EH (cell line): ENCODE measurements around the gene TTC22.
A peak's percentile ranks its signal among the peaks of the same experiment; 100 is the strongest.

Experiments
- DNase-seq: peaks from one replicate; pipeline ENCODE4 v3.0.0-alpha.2; 2015; ENCODE audit warnings: low read depth

The TTC22 gene

GRCh38 chr1:54808443-54809207, 7.5 kb upstream of the TTC22 start:
- peak; percentile 8 for DNase-seq

- no peak for DNase-seq
Observed at GRCh38 chr1:54807756-54808155, 6.6 kb upstream of the TTC22 start.

- peak; percentile 40 for DNase-seq
Observed at GRCh38 chr1:54806931-54807611, 5.9 kb upstream of the TTC22 start.

- no peak for DNase-seq
Observed at GRCh38 chr1:54805981-54806381, 4.9 kb upstream of the TTC22 start.

GRCh38 chr1:54805466-54805865, 4.3 kb upstream of the TTC22 start:
- no peak for DNase-seq

- DNase-seq, result peak; percentile 18
Observed at GRCh38 chr1:54804471-54805132, 3.5 kb upstream of the TTC22 start.

DNA sequence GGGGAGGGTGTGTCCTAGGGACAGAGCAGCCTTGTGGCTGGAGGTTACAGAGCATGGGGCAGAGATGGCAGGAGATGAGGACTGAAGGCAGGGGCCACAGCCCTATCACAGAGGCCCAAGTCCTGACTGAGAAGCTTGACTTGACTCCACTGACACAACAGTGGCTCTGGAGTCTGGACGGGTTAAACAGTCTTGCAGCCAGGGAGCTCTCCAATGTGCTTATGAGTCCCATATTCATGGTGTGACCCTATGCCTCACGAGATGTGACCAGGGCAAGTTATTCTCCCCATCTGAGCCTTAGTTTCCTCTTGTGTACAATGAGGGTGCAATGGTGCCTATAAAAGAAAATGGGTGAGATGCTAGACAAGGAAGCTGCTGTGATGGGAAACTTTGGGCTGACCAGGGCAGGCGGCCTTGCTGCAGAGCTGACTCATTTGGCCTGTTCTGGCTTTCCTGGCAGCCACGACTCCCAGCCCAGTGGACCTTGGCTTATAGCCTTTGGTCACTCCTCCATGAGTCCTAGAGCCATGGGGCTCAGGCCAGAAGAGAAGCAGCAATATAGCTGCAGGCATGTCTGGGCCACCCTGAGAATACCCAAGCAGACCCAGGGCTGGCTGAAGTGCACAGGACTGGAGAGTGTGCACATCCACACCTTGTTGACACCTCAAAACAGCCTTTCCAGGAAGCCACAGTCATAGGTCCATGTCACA, 2.8 kb upstream of the TTC22 start:
- peak; percentile 43 for DNase-seq

DNA sequence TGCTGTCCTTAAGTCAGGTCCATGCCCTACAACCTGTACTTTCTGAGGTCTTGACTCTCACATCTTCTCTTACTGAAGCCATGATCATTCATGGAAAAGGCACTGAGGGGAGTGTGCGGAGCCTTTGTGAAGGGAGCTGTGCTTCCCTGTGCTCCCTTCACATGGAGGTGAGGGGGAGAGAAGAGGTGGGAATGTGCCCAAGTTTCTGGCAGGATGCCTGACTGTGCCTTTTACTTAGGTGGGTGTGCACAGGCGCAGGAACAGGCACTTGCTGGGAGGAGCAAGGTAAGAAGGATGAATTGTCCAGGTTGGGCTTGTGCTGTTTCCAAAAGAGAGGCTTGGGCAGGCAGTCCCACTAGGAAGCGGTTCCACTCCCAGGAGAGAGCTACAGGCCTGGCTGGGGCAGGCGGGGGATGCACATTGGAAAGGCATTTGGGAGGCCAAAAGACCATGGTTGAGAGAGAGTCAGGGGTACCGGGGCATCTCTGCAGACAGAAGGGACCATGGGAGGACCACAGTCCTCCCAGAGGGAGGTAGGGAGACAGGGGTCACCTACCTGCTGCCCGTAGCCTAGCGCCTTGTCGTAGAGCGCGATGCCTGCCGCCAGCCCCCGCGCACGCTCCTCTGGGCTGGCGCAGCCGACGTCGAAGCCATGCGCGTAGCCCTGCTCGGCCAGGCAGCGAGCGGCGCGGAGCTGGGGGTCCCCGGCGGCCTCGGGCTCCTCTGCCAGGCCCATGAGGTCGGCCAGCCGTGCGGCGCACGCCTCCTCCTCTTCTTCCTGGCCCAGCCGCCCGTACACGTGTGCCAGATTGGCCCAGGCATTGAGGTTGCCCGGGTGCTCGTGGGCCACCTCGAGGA, 853 bp downstream of the TTC22 start:
- no peak for DNase-seq

DNA sequence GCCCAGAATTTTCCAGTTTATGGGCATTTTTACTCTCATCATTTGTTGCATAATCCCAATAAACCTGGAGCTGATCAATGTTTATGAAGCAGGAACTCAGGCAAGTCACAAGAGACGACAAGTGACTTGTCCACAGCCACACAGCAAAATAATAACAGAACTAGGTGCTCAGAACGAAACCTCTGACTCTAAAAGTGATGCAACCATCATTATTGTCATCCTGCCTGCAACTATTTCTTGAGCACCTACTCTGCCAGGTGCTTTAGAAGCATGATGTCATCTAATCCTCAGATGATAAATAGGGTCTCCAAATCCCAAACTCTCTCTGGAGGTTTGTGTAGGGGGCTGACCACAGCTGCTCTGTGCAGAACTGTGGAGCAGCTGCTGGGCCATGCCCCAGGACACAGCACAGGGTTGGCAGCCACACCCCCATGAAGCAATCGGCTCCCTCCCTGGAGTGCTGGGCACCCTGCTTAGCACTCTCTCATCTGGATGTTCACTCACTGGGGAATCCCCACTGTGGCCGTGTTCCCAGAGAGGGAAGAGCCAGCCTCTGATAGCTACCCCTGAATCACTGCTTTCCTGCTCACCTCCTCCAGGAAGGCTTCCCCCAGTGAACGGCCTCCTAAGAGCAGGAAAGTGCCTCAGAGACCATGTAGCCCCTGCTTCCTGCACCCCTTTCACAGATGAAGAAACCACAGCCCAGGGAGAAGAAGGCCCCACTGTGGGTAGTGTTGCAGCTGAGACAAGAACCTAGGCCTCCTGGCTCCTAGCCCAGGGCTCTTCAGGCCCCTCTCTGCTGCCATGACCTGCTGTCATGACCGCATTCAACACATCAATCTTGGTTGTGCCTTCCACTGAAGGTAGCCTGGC, 2.1 kb downstream of the TTC22 start:
- peak; percentile 17 for DNase-seq

DNA sequence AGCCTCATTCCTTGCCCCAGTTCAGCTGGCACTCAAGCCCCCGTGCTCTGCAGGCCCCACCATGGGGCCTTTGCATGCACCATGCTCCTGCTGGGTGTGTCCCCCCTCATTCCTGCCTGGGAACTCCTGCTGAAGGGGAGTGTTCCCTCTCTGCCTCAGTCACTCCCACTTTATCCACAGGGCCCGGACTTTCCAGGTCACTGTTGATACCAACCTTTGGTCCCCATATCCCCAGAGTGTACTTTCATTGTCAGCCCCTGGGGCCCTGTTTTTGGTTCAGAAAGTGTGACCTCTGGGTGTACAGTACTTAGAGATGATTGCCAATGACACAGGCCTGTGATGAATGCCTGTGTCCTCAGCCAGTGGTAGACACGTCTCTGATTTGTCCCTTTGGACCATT, 2.9 kb downstream of the TTC22 start:
- no peak for DNase-seq

GRCh38 chr1:54796902-54797301, 4.2 kb downstream of the TTC22 start:
- DNase-seq, result no peak

- no peak for DNase-seq
Observed at GRCh38 chr1:54795841-54796468, 5.2 kb downstream of the TTC22 start.

DNA sequence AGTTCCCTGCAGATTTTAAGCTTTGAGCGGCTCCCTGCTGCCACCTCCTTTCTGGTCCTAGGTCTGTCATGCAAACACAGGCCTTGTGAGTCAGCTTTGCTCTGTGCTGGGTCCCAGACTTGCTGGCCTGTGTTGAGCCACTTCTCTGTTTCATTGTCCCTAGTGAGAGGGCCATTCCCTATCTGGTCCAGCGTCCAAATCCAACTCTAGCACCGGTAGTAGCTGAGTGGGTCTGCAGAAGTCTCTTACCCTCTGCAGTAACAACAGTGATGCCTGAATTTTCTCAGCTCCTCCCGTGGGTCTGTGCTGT, 5.8 kb downstream of the TTC22 start:
- peak; percentile 19 for DNase-seq

DNA sequence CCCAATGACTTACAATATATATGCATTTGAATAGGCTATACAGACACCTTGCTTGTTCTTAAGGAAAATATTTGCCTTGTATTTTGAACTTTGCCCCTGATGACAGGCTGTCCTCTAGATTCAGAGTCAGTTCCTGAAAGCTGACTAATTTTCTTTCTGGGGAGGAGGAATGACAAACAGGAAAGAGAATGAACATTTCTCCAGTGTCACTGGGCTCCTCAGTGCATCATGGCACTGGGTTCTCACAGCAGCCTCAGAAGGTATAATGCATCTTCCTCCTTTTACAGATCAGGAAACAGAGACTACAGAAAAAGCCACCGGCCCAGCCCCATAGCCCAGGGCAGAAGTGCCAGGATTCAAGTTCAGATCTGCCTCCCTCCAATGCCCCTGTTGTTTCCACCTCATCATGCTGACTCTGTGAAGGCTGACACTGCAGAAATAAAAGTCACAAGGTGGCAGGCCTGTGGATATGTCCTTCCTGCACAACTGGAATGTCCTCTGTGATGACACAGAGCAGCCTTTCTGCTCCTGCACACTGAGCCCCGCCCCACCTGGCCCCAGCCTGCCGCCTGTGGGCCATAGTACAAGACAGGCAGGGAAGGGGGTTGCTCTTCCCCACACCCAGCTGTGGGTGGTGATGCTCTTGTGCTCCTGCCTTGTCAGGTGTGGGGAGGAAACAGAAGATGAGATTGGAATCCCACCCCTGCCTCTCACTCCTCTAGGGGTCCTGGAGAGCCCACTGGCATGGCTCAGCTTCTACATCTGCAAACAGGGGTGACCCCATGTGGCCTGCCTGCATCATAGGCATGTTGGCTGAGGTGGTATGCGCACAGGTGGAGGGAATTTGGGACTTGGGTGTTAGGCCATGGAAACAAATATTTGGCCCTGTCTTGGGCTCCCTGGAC, 6.4 kb downstream of the TTC22 start:
- DNase-seq, result peak; percentile 17

DNA sequence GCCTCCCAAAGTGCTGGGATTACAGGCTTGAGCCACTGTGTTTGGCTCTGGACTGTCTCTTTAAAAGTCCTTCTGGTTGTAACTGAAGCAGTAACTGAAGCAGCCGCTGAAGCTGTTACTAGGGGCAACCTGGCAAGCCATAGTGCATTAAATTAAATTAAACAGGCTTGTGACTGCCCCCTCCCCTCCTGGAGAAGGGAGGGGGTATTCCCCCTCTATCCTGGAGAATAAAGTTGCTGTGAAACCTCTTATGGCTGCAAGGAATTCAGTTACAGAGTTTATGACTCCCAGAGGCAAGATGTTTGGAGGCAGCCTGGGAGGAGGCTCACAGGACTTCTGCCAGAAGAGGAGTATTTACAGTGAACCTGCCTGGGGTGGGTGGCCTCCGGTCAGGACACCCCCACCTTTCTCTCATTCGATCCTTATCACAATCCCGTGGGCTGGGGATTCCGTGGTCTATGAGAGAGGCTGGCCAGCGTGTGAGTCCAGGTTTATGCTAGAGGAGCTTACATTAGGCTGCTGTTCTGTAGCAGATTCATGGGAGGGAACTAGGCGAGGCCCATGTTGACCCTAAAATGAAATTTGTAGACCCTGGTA, 8.3 kb downstream of the TTC22 start:
- no peak for DNase-seq

DNA sequence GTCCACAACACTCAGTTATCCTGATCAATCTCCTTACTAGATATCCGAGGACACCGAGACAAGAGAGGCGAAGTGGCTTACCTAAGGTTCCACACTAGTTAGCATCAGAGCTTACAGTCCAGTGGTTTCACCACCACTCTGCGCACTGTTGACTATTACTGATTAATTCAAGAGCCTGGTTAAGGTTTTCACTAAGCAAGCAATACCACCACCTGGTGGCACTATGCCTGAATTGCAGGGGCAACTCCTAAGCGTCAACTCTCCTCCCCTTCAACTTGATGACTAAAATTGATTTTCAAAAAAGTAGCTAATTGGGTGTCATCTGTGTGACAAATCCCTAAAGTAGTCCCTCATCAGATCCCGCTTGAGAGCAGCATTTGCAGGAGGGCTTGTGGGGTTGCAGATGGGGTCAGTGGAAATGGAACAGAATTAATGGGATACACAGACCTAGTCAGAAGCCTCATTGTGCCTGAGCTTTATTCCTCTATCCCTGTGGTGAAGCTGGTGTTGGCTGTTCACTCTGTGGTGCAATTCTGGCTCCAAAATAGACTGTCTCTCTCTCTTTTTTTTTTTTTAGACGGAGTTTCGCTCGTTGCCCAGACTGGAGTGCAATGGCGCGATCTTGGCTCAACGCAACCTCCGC, 9.1 kb downstream of the TTC22 start:
- peak; percentile 20 for DNase-seq

DNA sequence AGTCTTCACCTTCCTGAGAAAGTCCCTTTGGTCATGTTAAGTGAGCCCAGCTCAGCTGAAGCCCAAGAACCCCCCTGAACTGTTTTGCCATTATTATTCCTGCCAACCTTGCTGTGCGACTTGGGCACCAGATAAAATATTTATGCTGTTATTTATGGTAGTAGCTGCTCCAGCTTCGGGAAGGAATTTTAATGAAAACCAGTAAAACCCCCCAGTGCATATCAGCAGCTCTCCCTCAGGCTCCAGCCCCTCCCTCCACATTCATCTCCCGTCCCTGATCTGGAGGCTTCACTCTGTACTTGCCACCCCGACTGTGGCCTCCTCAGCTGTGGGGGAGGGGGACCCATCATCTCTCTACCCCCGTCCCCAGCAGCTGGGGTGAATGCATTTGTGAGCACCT, 12.7 kb downstream of the TTC22 start:
- no peak for DNase-seq

GRCh38 chr1:54787604-54788003, 13.5 kb downstream of the TTC22 start:
- DNase-seq, result no peak
